Fibroblast of villous mesenchyme (primary cell): ENCODE data around the gene URM1. TPM values are rescaled to one million over a fixed set of nuclear protein-coding genes. Genes with fewer than 3 reads are reported as not detected.

Source experiments
- DNase-seq: peaks from one replicate; pipeline ENCODE4 v3.0.0-alpha.2; 2010; ENCODE audit warnings: low read depth
- H3K4me3 ChIP-seq: 2 replicates; pipeline ENCODE4 v1.5.1; 2011; ENCODE audit warnings: low read depth, mild to moderate bottlenecking, low read length
- CTCF ChIP-seq: IDR thresholded peaks from 2 replicates; pipeline ENCODE4 v1.5.1; 2012; ENCODE audit warnings: low read depth, mild to moderate bottlenecking, low read length; ENCODE audit not compliant: insufficient read depth
- total RNA-seq: library from RNA; depleted of rRNA; stranded (reverse); fragments of >200 nt; gene quantifications from 2 replicates; pipeline ENCODE4 v1.2.3, GENCODE V29; 2012

Gene URM1
- total RNA-seq, 1 donor, result 29.8 TPM

- DNase-seq, result no peak
- no peak overlapping the region for H3K4me3 ChIP-seq
- TF ChIP-seq CTCF, result no peak
These were observed 25.9 kb downstream of the URM1 start for GRCh38 chr9:128396970-128397613.

- TF ChIP-seq CTCF, result no peak
- no peak for DNase-seq
- H3K4me3 ChIP-seq, result no peak overlapping the region
These were observed 26.7 kb downstream of the URM1 start for GRCh38 chr9:128397831-128398230.

- TF ChIP-seq CTCF, result no peak
- DNase-seq, result no peak
These were observed 28.7 kb downstream of the URM1 start for GRCh38 chr9:128399861-128400260.

GRCh38 chr9:128404560-128404959, 33.4 kb downstream of the URM1 start:
- DNase-seq, result no peak
- no peak for TF ChIP-seq CTCF
- no peak overlapping the region for H3K4me3 ChIP-seq

More at GRCh38 chr9:128399861-128400260, 28.7 kb downstream of the URM1 start:
- H3K4me3 ChIP-seq, result no peak overlapping the region

GRCh38 chr9:128405077-128405779, 34.1 kb downstream of the URM1 start:
- TF ChIP-seq CTCF, result no peak
- no peak for DNase-seq
- H3K4me3 ChIP-seq, result no peak overlapping the region

- TF ChIP-seq CTCF, result no peak
- no peak overlapping the region for H3K4me3 ChIP-seq
- no peak for DNase-seq
These were observed 34.6 kb downstream of the URM1 start for GRCh38 chr9:128405780-128406171.

- no peak for DNase-seq
- TF ChIP-seq CTCF, result no peak
- H3K4me3 ChIP-seq, result no peak overlapping the region
These were observed 35.7 kb downstream of the URM1 start for GRCh38 chr9:128406848-128407391.
